KMS-11 (cell line): ENCODE results near the gene TSPAN7.

Source experiments
- H2AFZ ChIP-seq: fragments of 200-600 bp; sonication (generic); 2 replicates; pipeline ENCODE4 v1.6.1; 2016; ENCODE audit warnings: antibody characterized with exemption, mixed run types, low read depth
- H3K27ac ChIP-seq: fragments of 200-600 bp; sonication (generic); 2 replicates; pipeline ENCODE4 v1.6.1; 2016; ENCODE audit warnings: mild to moderate bottlenecking, mixed run types
- H3K27me3 ChIP-seq: fragments of 200-600 bp; sonication (generic); 2 replicates; pipeline ENCODE4 v1.6.1; 2017; ENCODE audit warnings: mild to moderate bottlenecking, low read depth, mixed run types, moderate library complexity; ENCODE audit not compliant: insufficient read depth
- H3K36me3 ChIP-seq: fragments of 200-600 bp; sonication (generic); 2 replicates; pipeline ENCODE4 v1.6.1; 2017; ENCODE audit warnings: mild to moderate bottlenecking, mixed run types; ENCODE audit not compliant: insufficient read depth
- H3K4me1 ChIP-seq: fragments of 200-600 bp; sonication (generic); 2 replicates; pipeline ENCODE4 v1.6.1; 2016; ENCODE audit warnings: mild to moderate bottlenecking, low read depth, mixed run types; ENCODE audit not compliant: poor library complexity, severe bottlenecking
- H3K4me2 ChIP-seq: fragments of 200-600 bp; sonication (generic); 2 replicates; pipeline ENCODE4 v1.7.0; 2016; ENCODE audit warnings: mild to moderate bottlenecking, mixed run types
- H3K4me3 ChIP-seq: fragments of 200-600 bp; sonication (generic); IDR thresholded peaks from 2 replicates; pipeline ENCODE4 v1.6.1; 2017; ENCODE audit warnings: low read depth, low read length, mixed read lengths; ENCODE audit not compliant: insufficient read depth
- H3K79me2 ChIP-seq: fragments of 200-600 bp; sonication (generic); 2 replicates; pipeline ENCODE4 v1.6.1; 2016; ENCODE audit warnings: low read depth, mixed run types; ENCODE audit not compliant: insufficient read depth
- H3K9ac ChIP-seq: fragments of 200-600 bp; sonication (generic); 2 replicates; pipeline ENCODE4 v1.6.1; 2016; ENCODE audit warnings: mild to moderate bottlenecking, mixed run types
- H4K20me1 ChIP-seq: fragments of 200-600 bp; sonication (generic); 2 replicates; pipeline ENCODE4 v1.6.1; 2016; ENCODE audit warnings: mild to moderate bottlenecking, mixed run types; ENCODE audit not compliant: insufficient read depth
- CTCF ChIP-seq: fragments of 200-600 bp; sonication (generic); conservative IDR thresholded peaks from 2 replicates; pipeline ENCODE4 v1.6.1; 2017; ENCODE audit warnings: low read depth, mild to moderate bottlenecking, antibody characterized with exemption, low read length, moderate library complexity, mixed read lengths

Gene TSPAN7

GRCh38 chrX:38599796-38600755, 38.7 kb downstream of the TSPAN7 start:
- Histone ChIP-seq H3K4me3 (no peak overlapping the region), H3K79me2 (no peaks in the 10 kb centered on the region), H3K9ac (no peak overlapping the region), H3K36me3 (no peaks in the 10 kb centered on the region), H4K20me1 (no peaks in the 10 kb centered on the region), H2AFZ (no peak overlapping the region), H3K27me3 (no peaks in the 10 kb centered on the region), H3K27ac (no peak overlapping the region), H3K4me1 (no peaks in the 10 kb centered on the region), H3K4me2 (no peak overlapping the region)
- no peak for TF ChIP-seq CTCF

DNA sequence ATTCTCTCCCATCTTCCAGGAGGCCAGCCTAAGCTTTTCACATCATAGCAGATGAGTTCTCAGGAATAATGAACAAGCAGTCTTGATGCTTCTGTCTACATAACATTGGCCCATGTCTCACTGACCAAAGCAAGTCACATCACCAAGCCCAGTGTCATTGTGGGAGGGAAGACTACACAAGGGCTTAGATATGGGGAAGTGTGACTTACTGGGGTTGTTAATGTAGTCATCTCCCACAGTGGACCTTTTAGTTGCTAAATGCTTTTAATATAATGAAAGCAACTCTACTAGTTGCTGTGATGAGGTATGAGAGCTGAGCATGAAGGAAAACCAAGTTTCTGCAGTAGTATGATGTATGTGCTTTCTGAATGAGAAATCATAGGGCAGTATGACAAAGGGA, 40.5 kb downstream of the TSPAN7 start:
- Histone ChIP-seq H3K27me3 (no peaks in the 10 kb centered on the region), H4K20me1 (no peaks in the 10 kb centered on the region), H3K36me3 (no peaks in the 10 kb centered on the region), H3K27ac (no peak overlapping the region), H3K4me1 (no peaks in the 10 kb centered on the region), H3K79me2 (no peaks in the 10 kb centered on the region), H3K4me2 (no peak overlapping the region), H3K4me3 (no peak overlapping the region), H2AFZ (no peak overlapping the region), H3K9ac (no peak overlapping the region)
- no peak for TF ChIP-seq CTCF

DNA sequence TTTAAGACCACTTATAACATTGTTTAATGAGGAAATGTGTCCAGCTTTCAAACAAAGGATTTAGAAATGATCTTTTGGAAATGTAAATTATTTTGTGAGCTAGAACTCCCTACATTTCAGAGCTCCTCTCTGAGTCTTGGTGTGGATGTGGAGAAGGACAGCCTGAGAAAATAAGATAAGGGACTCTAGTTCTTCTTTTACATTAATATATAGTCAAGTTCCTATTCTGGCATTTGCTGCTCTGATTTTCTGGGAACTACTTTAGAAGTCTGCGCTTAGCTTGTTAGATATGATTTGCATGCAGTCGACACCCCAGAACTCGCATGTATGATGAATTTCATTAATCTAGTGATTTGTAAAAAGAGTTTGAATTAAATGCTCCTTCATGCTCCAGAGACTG, 45.5 kb downstream of the TSPAN7 start:
- no peaks in the 10 kb centered on the region for H3K36me3 ChIP-seq
- H3K79me2 ChIP-seq = no peaks in the 10 kb centered on the region
- no peaks in the 10 kb centered on the region for H3K27me3 ChIP-seq
- H3K27ac ChIP-seq = no peak overlapping the region
- no peak overlapping the region for H3K4me3 ChIP-seq
- no peak overlapping the region for H2AFZ ChIP-seq
- no peak overlapping the region for H3K4me2 ChIP-seq
- TF ChIP-seq CTCF = no peak
- H3K9ac ChIP-seq = no peak overlapping the region
- no peaks in the 10 kb centered on the region for H3K4me1 ChIP-seq
- no peaks in the 10 kb centered on the region for H4K20me1 ChIP-seq

DNA sequence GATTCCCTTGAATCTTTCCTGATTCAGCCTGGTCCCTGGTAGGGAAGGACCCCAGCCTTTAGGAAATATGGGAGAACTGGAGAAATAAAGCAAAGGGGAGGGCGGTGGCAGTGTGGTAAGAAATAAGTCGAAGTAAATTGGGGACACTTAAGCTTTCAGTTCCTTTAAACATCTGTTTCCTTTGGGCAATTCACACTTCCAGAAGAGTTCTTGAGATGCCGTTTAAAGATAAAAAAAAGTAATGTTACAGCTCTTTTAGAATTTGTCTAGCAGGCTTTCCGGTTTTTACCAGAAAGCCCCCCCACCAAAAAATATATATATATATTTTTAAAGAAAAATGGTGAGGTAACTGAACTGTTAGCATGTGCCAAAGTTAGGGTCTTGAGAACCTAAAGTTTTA, 46.6 kb downstream of the TSPAN7 start:
- Histone ChIP-seq H2AFZ (no peak overlapping the region), H3K36me3 (no peaks in the 10 kb centered on the region), H3K9ac (no peak overlapping the region), H3K27ac (no peak overlapping the region), H3K79me2 (no peaks in the 10 kb centered on the region), H3K27me3 (no peaks in the 10 kb centered on the region), H3K4me2 (no peak overlapping the region), H3K4me3 (no peak overlapping the region), H4K20me1 (no peaks in the 10 kb centered on the region), H3K4me1 (no peaks in the 10 kb centered on the region)
- TF ChIP-seq CTCF = no peak
